SHP77 treated with DMSO at 0.1 percent for 48 hours (cell line): ENCODE measurements around the gene ASIC4.
A peak's percentile ranks its signal among the peaks of the same experiment; 100 is the strongest.

Experiments
- DNase-seq: peaks from one replicate; lab custom pipeline; 2025; lab: John Stamatoyannopoulos, UW

The ASIC4 gene

GRCh38 chr2:219567131-219567530 is 52.8 kb downstream of the ASIC4 start:
- DNase-seq: no peak

- DNase-seq: no peak
Observed at GRCh38 chr2:219567791-219568361, 53.6 kb downstream of the ASIC4 start.

- DNase-seq: no peak
Observed at GRCh38 chr2:219569041-219569440, 54.8 kb downstream of the ASIC4 start.

GRCh38 chr2:219569635-219570034 is 55.4 kb downstream of the ASIC4 start:
- DNase-seq: no peak

GRCh38 chr2:219570194-219570923 is 56.1 kb downstream of the ASIC4 start:
- DNase-seq: no peak

GRCh38 chr2:219570924-219571310 is 56.6 kb downstream of the ASIC4 start:
- DNase-seq: no peak

- DNase-seq: peak; percentile 90
Observed at GRCh38 chr2:219571311-219572236, 57.3 kb downstream of the ASIC4 start, which contains the start of gene OBSL1. Gene OBSL1 (minus strand): TSS chr2:219571539. CDS start chr2:219571232, 307 bp downstream.

GRCh38 chr2:219572237-219573001 is 58.1 kb downstream of the ASIC4 start, which contains the start of gene INHA:
Gene INHA (plus strand): TSS chr2:219572310. CDS start chr2:219572375, 65 bp downstream.
- DNase-seq: no peak

GRCh38 chr2:219573166-219573565 is 58.9 kb downstream of the ASIC4 start:
- no peak for DNase-seq

- DNase-seq: no peak
Observed at GRCh38 chr2:219574484-219575311, 60.4 kb downstream of the ASIC4 start.

GRCh38 chr2:219575566-219576504 is 61.6 kb downstream of the ASIC4 start:
- DNase-seq: no peak

GRCh38 chr2:219576505-219577388 is 62.5 kb downstream of the ASIC4 start:
- DNase-seq: peak; percentile 60

GRCh38 chr2:219578811-219579613 is 64.7 kb downstream of the ASIC4 start:
- no peak for DNase-seq

GRCh38 chr2:219581346-219581745 is 67.1 kb downstream of the ASIC4 start:
- no peak for DNase-seq
